Liver (tissue), 9 donors: ENCODE measurements around the gene GLB1L2. TPM values are rescaled to one million over a fixed set of nuclear protein-coding genes. Genes with fewer than 3 reads are reported as not detected.

Source experiments
- DNase-seq: peaks from one replicate; pipeline ENCODE4 v3.0.0-alpha.2; 2017; ENCODE audit warnings: low spot score
- H3K27ac ChIP-seq, 2 donors: one replicate each; pipeline ENCODE4 v1.7.0; 2013; ENCODE audit warnings: inconsistent platforms in 2 of 2, low read length in 2 of 2, control low read depth in 1 of 2, low read depth in 1 of 2, mild to moderate bottlenecking in 1 of 2
- H3K27me3 ChIP-seq, 4 donors: one replicate each; pipeline versions ENCODE4 v1.6.1 to v1.7.0; 2013; ENCODE audit warnings: low read length in 3 of 4, inconsistent platforms in 1 of 4, mild to moderate bottlenecking in 1 of 4, moderate library complexity in 1 of 4; ENCODE audit not compliant: control insufficient read depth in 4 of 4, insufficient read depth in 4 of 4
- H3K36me3 ChIP-seq, 4 donors: one replicate each; pipeline versions ENCODE4 v1.6.1 to v1.7.0; 2013; ENCODE audit warnings: low read length in 3 of 4, mild to moderate bottlenecking in 3 of 4, low read depth in 1 of 4, moderate library complexity in 1 of 4; ENCODE audit not compliant: control insufficient read depth in 4 of 4, insufficient read depth in 3 of 4
- H3K4me1 ChIP-seq, 4 donors: one replicate each; pipeline versions ENCODE4 v1.6.1 to v1.7.0; 2013; ENCODE audit warnings: low read length in 3 of 4, mild to moderate bottlenecking in 3 of 4, moderate library complexity in 1 of 4; ENCODE audit not compliant: control insufficient read depth in 4 of 4, insufficient read depth in 4 of 4
- H3K4me3 ChIP-seq, 3 donors: one replicate each; pipeline versions ENCODE4 v1.6.1 to v1.7.0; 2013; ENCODE audit warnings: low read length in 3 of 3, control low read depth in 1 of 3, low read depth in 1 of 3, mild to moderate bottlenecking in 1 of 3
- H3K9ac ChIP-seq, 2 donors: one replicate each; pipeline ENCODE4 v1.7.0; 2013; ENCODE audit warnings: low read length in 2 of 2, mild to moderate bottlenecking in 2 of 2, moderate library complexity in 2 of 2, control low read depth in 1 of 2, low read depth in 1 of 2
- H3K9me3 ChIP-seq, 4 donors: one replicate each; pipeline versions ENCODE4 v1.6.1 to v1.7.0; 2013; ENCODE audit warnings: low read length in 3 of 4; ENCODE audit not compliant: control insufficient read depth in 4 of 4
- ATF3 ChIP-seq: IDR thresholded peaks from 2 replicates; pipeline ENCODE4 v1.6.1; 2016; ENCODE audit warnings: antibody characterized with exemption
- EGR1 ChIP-seq, 2 donors: IDR thresholded peaks; 2 replicates each; pipeline ENCODE4 v1.6.1; 2016 to 2018; ENCODE audit warnings: antibody characterized with exemption in 2 of 2, low read depth in 2 of 2
- FOXA1 ChIP-seq: IDR thresholded peaks from 2 replicates; pipeline ENCODE4 v1.6.1; 2016; ENCODE audit warnings: antibody characterized with exemption
- FOXA2 ChIP-seq: IDR thresholded peaks from 2 replicates; pipeline ENCODE4 v1.6.1; 2016; ENCODE audit warnings: antibody characterized with exemption
- GABPA ChIP-seq, 2 donors: IDR thresholded peaks in 1 of 2; conservative IDR thresholded peaks in 1 of 2; 2 replicates each; pipeline ENCODE4 v1.6.1; 2016; ENCODE audit warnings: antibody characterized with exemption in 2 of 2, mild to moderate bottlenecking in 1 of 2, moderate library complexity in 1 of 2
- HNF4A ChIP-seq, 2 donors: conservative IDR thresholded peaks; 2 replicates each; pipeline ENCODE4 v1.6.1; 2016; ENCODE audit warnings: antibody characterized with exemption in 2 of 2, mild to moderate bottlenecking in 2 of 2
- HNF4G ChIP-seq: IDR thresholded peaks from 2 replicates; pipeline ENCODE4 v1.6.1; 2016; ENCODE audit warnings: antibody characterized with exemption
- MAX ChIP-seq: IDR thresholded peaks from 2 replicates; pipeline ENCODE4 v1.6.1; 2016; ENCODE audit warnings: antibody characterized with exemption
- NR2F2 ChIP-seq: IDR thresholded peaks from 2 replicates; pipeline ENCODE4 v1.6.1; 2016; ENCODE audit warnings: antibody characterized with exemption
- RAD21 ChIP-seq, 2 donors: IDR thresholded peaks; 2 replicates each; pipeline ENCODE4 v1.6.1; 2016; ENCODE audit warnings: antibody characterized with exemption in 2 of 2, mild to moderate bottlenecking in 2 of 2
- RXRA ChIP-seq, 2 donors: IDR thresholded peaks; 2 replicates each; pipeline ENCODE4 v1.6.1; 2017 to 2018; ENCODE audit warnings: antibody characterized with exemption in 2 of 2, mild to moderate bottlenecking in 1 of 2
- YY1 ChIP-seq: IDR thresholded peaks from 2 replicates; pipeline ENCODE4 v1.6.1; 2016; ENCODE audit warnings: antibody characterized with exemption, mild to moderate bottlenecking
- ZBTB33 ChIP-seq: IDR thresholded peaks from 2 replicates; pipeline ENCODE4 v1.6.1; 2016; ENCODE audit warnings: antibody characterized with exemption
- WGBS: extraction: QIAGEN DNeasy Blood & Tissue Kit; methylation state at CpG from one replicate; pipeline ENCODE4 v1.1.7; 2013; 5-methylcytosine and 5-hydroxymethylcytosine counted together
- polyA plus RNA-seq, 2 donors: library from polyadenylated mRNA; stranded (reverse) in 1 of 2; unstranded in 1 of 2; fragments of 200-250 nt in 1 of 2; fragments of >200 nt in 1 of 2; fragmentation: Nextera tagmentation in 1 of 2; extraction: Ambion mirVana in 1 of 2; gene quantifications; one replicate each; pipeline versions ENCODE4 v1.2.1 to v1.2.3, GENCODE V29; 2013 to 2015
- total RNA-seq, 2 donors: library from RNA; depleted of rRNA; stranded (reverse); fragments of >200 nt; gene quantifications; one replicate each; pipeline ENCODE4 v1.2.3, GENCODE V29; 2014
- donor health status: healthy.
- donor health status: healthy.
- donor health status: healthy.
- donor health status: healthy.
- donor health status: healthy.

Gene GLB1L2
- total and polyA plus RNA-seq, 4 donors = 0.23 to 0.50 (median 0.42) TPM

- DNase-seq = no peak
- H3K9me3 ChIP-seq = no peaks in the 10 kb centered on the region
- H3K4me1 ChIP-seq = no peaks in the 10 kb centered on the region
- H3K4me3 ChIP-seq = no peak overlapping the region
- TF ChIP-seq MAX = no peak
- no peak for TF ChIP-seq NR2F2
- no peak for TF ChIP-seq RAD21 (IDR thresholded peaks at IDR 0.05)
- no peak overlapping the region for H3K27ac ChIP-seq
- no peak overlapping the region for H3K9ac ChIP-seq
- H3K36me3 ChIP-seq = no peaks in the 10 kb centered on the region
- 81% methylated on average over 10 of the region's 10 CpGs for WGBS
- no peaks in the 10 kb centered on the region for H3K27me3 ChIP-seq
Measured at GRCh38 chr11:134423106-134423505, 91.3 kb downstream of the GLB1L2 start.

- no peak overlapping the region for H3K27ac ChIP-seq
- H3K36me3 ChIP-seq = no peaks in the 10 kb centered on the region
- DNase-seq = no peak
- no peaks in the 10 kb centered on the region for H3K4me1 ChIP-seq
- H3K27me3 ChIP-seq = no peaks in the 10 kb centered on the region
- no peaks in the 10 kb centered on the region for H3K9me3 ChIP-seq
- no peak overlapping the region for H3K4me3 ChIP-seq
- no peak overlapping the region for H3K9ac ChIP-seq
- TF ChIP-seq RAD21 (IDR thresholded peaks at IDR 0.05) (no peak), HNF4G (no peak), RXRA (IDR thresholded peaks at IDR 0.05) (no peak), MAX (no peak), FOXA1 (no peak), ATF3 (no peak), GABPA (IDR thresholded peaks at IDR 0.05 in 1 of 2, conservative IDR thresholded peaks at IDR 0.05 in 1 of 2) (no peak), YY1 (no peak), HNF4A (conservative IDR thresholded peaks at IDR 0.05) (no peak), FOXA2 (no peak), ZBTB33 (no peak), EGR1 (IDR thresholded peaks at IDR 0.05; ENCODE audit: low read depth in 2 of 2) (no peak)
- WGBS = 84% methylated on average over 2 of the region's 2 CpGs
Measured at GRCh38 chr11:134425413-134425812, 93.6 kb downstream of the GLB1L2 start.

Other genes with a start within 250 kb of the GLB1L2 start
- 10 to 100 TPM; 31.8 to 35.4 TPM for gene NCAPD3, start 108.0 kb upstream of the GLB1L2 start, total RNA-seq
- 10 to 100 TPM; 14.1 to 16.6 TPM for gene NCAPD3, start 108.0 kb upstream of the GLB1L2 start, polyA plus RNA-seq
- gene VPS26B, start 107.3 kb upstream of the GLB1L2 start, total RNA-seq = 10 to 100 TPM; 19.3 to 35.0 TPM
- 10 to 100 TPM; 12.6 to 21.1 TPM for gene VPS26B, start 107.3 kb upstream of the GLB1L2 start, polyA plus RNA-seq
- gene THYN1, start 78.6 kb upstream of the GLB1L2 start, total RNA-seq = 10 to 100 TPM; 25.3 to 26.8 TPM
- gene THYN1, start 78.6 kb upstream of the GLB1L2 start, polyA plus RNA-seq = 10 to 100 TPM; 22.1 to 34.3 TPM
- 10 to 100 TPM; 14.1 to 32.2 TPM for gene ACAD8, start 78.4 kb upstream of the GLB1L2 start, total RNA-seq
- gene ACAD8, start 78.4 kb upstream of the GLB1L2 start, polyA plus RNA-seq = 10 to 100 TPM; 24.1 to 30.1 TPM
- gene GLB1L3, start 55.6 kb upstream of the GLB1L2 start, total RNA-seq = under 1 TPM in 1 of 2 donors, not detected in 1; 0.08 TPM
- gene GLB1L3, start 55.6 kb upstream of the GLB1L2 start, polyA plus RNA-seq = not detected
- under 1 TPM in 1 of 2 donors, not detected in 1; 0.25 TPM for gene B3GAT1, start 80.3 kb downstream of the GLB1L2 start, total RNA-seq
- gene B3GAT1, start 80.3 kb downstream of the GLB1L2 start, polyA plus RNA-seq = 1 to 10 TPM in 1 of 2 donors, under 1 TPM in 1; 0.13 to 6.6 TPM